ENCODE results near the gene HDGF. TPM values are rescaled to one million over a fixed set of nuclear protein-coding genes. Genes with fewer than 3 reads are reported as not detected.

Gene HDGF
- total and polyA plus RNA-seq, 9 of the 15 experiments (the other 6 are each of a cell fraction or from before 2014, with no cell fraction given), result 38.8 to 601 (median 400) TPM

DNA sequence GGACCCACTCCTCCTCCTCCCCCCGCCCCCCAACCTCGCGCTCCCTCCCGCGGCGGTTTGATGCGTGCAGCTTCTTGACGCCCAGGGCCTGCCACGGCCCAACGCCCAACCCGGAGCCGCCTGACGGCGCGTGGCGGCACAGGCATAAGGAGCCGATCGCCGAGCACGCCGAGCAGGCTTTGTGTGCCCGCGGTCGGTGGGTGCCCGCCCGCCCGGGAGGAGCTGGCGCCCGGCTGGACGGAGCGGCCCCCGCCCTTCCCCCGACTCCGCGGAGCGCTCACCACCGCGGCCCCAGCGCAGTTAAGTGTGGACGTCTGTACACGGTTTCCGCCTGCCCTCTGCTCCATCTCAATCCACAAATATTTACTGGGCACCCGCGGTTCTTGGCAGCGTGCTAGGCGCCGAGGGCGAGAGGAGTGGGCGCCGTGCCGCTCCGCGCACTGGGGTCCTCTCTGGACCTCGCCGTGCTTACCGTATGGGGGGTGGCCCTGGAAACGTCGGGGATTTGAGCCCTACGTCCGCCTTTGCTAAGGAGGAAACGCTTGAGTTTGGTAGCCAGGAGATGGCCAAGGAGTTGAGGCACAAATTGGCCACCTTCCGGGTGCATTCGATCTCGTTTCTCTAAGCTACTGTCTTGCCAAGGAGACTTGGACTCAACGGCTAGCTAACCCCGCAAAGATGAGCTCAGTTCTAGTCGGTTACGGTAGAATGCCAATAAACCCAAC lies 444 bp upstream of the HDGF start (continued):
- TF ChIP-seq ZBTB40 (IDR thresholded peaks at IDR 0.05), result peak; percentile 50; the same call in 1 of the 2 replicates
- no peak for TF ChIP-seq ZBTB40 (CRISPR knock-in tag; IDR thresholded peaks at IDR 0.05)
- no peak for TF ChIP-seq ZNF449 (CRISPR knock-in tag; IDR thresholded peaks at IDR 0.05)
- TF ChIP-seq NRF1 (conservative IDR thresholded peaks at IDR 0.05 in 1 of 2, IDR thresholded peaks at IDR 0.05 in 1 of 2), result peak in 1 of 2 experiments; percentile 34; a peak in 2 of 4 replicates
- TF ChIP-seq ATF1 (CRISPR knock-in tag; IDR thresholded peaks at IDR 0.05), result peak; percentile 53; the same call in 1 of the 2 replicates
- peak; percentile 66 for TF ChIP-seq ATF1 (tag; IDR thresholded peaks at IDR 0.05)
- TF ChIP-seq CBX5 (IDR thresholded peaks at IDR 0.05; ENCODE audit: borderline replicate concordance, low read depth), result no peak
- TF ChIP-seq, protein P1, sequence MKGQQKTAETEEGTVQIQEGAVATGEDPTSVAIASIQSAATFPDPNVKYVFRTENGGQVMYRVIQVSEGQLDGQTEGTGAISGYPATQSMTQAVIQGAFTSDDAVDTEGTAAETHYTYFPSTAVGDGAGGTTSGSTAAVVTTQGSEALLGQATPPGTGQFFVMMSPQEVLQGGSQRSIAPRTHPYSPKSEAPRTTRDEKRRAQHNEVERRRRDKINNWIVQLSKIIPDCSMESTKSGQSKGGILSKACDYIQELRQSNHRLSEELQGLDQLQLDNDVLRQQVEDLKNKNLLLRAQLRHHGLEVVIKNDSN (CRISPR knock-in tag; IDR thresholded peaks at IDR 0.05), result peak; percentile 74
- TF ChIP-seq DNMT1 (IDR thresholded peaks at IDR 0.05), result no peak
- TF ChIP-seq STAG1 (CRISPR knock-in tag; IDR thresholded peaks at IDR 0.05; ENCODE audit: borderline replicate concordance), result peak; percentile 42; the same call in 1 of the 2 replicates
- TF ChIP-seq ZNF134 (CRISPR knock-in tag; conservative IDR thresholded peaks at IDR 0.05), result 0 out of 2 replicates have a peak, but pooled peaks have one; percentile 27
- TF ChIP-seq SIN3B (IDR thresholded peaks at IDR 0.05; ENCODE audit: low read depth), result 0 out of 2 replicates have a peak, but pooled peaks have one; percentile 37
- 0 out of 2 replicates have a peak, but pooled peaks have one; percentile 65 for TF ChIP-seq ZNF830 (CRISPR knock-in tag; IDR thresholded peaks at IDR 0.05)
- no peak for TF ChIP-seq ARID3B (CRISPR knock-in tag; IDR thresholded peaks at IDR 0.05; ENCODE audit: borderline replicate concordance)

Measured in K562 (cell line).